C4-2B (cell line): Measurements from ENCODE around the gene ALAS1.
A peak's percentile ranks its signal among the peaks of the same experiment; 100 is the strongest.

Experiments
- H3K27ac ChIP-seq: fragments of 450-650 bp; 2 replicates; pipeline ENCODE4 v1.5.1; 2017
- CTCF ChIP-seq: fragments of 450-650 bp; conservative IDR thresholded peaks from 2 replicates; pipeline ENCODE4 v1.5.1; 2017; ENCODE audit warnings: mild to moderate bottlenecking
- ZFX ChIP-seq: fragments of 450-650 bp; IDR thresholded peaks from 2 replicates; pipeline ENCODE4 v1.6.1; 2017

ALAS1 gene

GRCh38 chr3:52233108-52233591, 35.2 kb downstream of the ALAS1 start:
- TF ChIP-seq CTCF (no peak; the same call in 1 of the 2 replicates), ZFX (no peak)
- no peak overlapping the region for H3K27ac ChIP-seq

- no peak overlapping the region for H3K27ac ChIP-seq
- no peak for TF ChIP-seq ZFX
- no peak for TF ChIP-seq CTCF
Observed at GRCh38 chr3:52233968-52234367, 36.0 kb downstream of the ALAS1 start.

- H3K27ac ChIP-seq: no peak overlapping the region
- TF ChIP-seq ZFX (no peak), CTCF (no peak; the same call in 1 of the 2 replicates)
Observed at GRCh38 chr3:52234516-52235447, 36.8 kb downstream of the ALAS1 start.

- TF ChIP-seq ZFX (no peak), CTCF (no peak)
- H3K27ac ChIP-seq: peak overlapping the region; percentile 91
Observed at GRCh38 chr3:52236424-52236886, 38.5 kb downstream of the ALAS1 start.

- peak overlapping the region; percentile 91 for H3K27ac ChIP-seq
- TF ChIP-seq ZFX (no peak), CTCF (no peak)
Observed at GRCh38 chr3:52237006-52237656, 39.2 kb downstream of the ALAS1 start.

GRCh38 chr3:52237657-52238172, 39.8 kb downstream of the ALAS1 start:
- 0 out of 2 replicates have a peak, but pooled peaks have one; percentile 19 for TF ChIP-seq ZFX
- no peak; the same call in 1 of the 2 replicates for TF ChIP-seq CTCF
- H3K27ac ChIP-seq: peak overlapping the region; percentile 91
